ENCODE measurements around the gene KY. TPM values are rescaled to one million over a fixed set of nuclear protein-coding genes. Genes with fewer than 3 reads are reported as not detected.
A peak's percentile ranks its signal among the peaks of the same experiment; 100 is the strongest.

KY gene
- total RNA-seq, 4 donors from 2014 or later: 26.2 to 55.5 (median 33.1) TPM

GRCh38 chr3:134641671-134642300, 9.0 kb downstream of the KY start:
- intact Hi-C loops (cut with DNase I; ENCODE audit: low total_unique reads): no loop called here
- 92 to 94% methylated on average over 4 of the region's 4 CpGs for WGBS, 2 donors
- no peak overlapping the region for H3K4me3 ChIP-seq (ENCODE audit: low read depth, poor library complexity, severe bottlenecking)
- DNase-seq (ENCODE audit: low spot score in 2 of 2): peak in 1 of 2 donors; percentile 39
- TF ChIP-seq CTCF (IDR thresholded peaks at IDR 0.05) (no peak), POLR2A (IDR thresholded peaks at IDR 0.05) (no peak)

GRCh38 chr3:134640872-134641470, 9.9 kb downstream of the KY start:
- intact Hi-C loops (cut with DNase I; ENCODE audit: low total_unique reads): no loop called here
- WGBS, 2 donors: 74 to 76% methylated on average over 4 of the region's 4 CpGs

GRCh38 chr3:134640378-134640777, 10.4 kb downstream of the KY start:
- TF ChIP-seq CTCF (IDR thresholded peaks at IDR 0.05) (no peak), POLR2A (IDR thresholded peaks at IDR 0.05) (no peak)
- no peak overlapping the region for H3K4me3 ChIP-seq (ENCODE audit: low read depth, poor library complexity, severe bottlenecking)
- intact Hi-C loops (cut with DNase I; ENCODE audit: low total_unique reads): no loop called here
- peak in 1 of 2 donors; percentile 61 for DNase-seq (ENCODE audit: low spot score in 2 of 2)
- 91 to 95% methylated on average over 5 of the region's 5 CpGs for WGBS, 2 donors

More at GRCh38 chr3:134640872-134641470, 9.9 kb downstream of the KY start:
- TF ChIP-seq POLR2A (IDR thresholded peaks at IDR 0.05) (no peak), CTCF (IDR thresholded peaks at IDR 0.05) (no peak)
- peak in 1 of 2 donors; percentile 60 for DNase-seq (ENCODE audit: low spot score in 2 of 2)
- H3K4me3 ChIP-seq (ENCODE audit: low read depth, poor library complexity, severe bottlenecking): no peak overlapping the region

- peak in 1 of 2 donors; percentile 10 for DNase-seq (ENCODE audit: low spot score in 2 of 2)
- TF ChIP-seq POLR2A (IDR thresholded peaks at IDR 0.05) (no peak), CTCF (IDR thresholded peaks at IDR 0.05) (no peak)
- no peak overlapping the region for H3K4me3 ChIP-seq (ENCODE audit: low read depth, poor library complexity, severe bottlenecking)
- intact Hi-C loops (cut with DNase I; ENCODE audit: low total_unique reads): no loop called here
- WGBS, 2 donors: 71 to 76% methylated on average over 6 of the region's 6 CpGs
Measured at GRCh38 chr3:134638385-134639030, 12.3 kb downstream of the KY start.

- no peak overlapping the region for H3K4me3 ChIP-seq (ENCODE audit: low read depth, poor library complexity, severe bottlenecking)
- intact Hi-C loops (cut with DNase I; ENCODE audit: low total_unique reads): no loop called here
- WGBS, 2 donors: 100% methylated on average over 1 of the region's 1 CpG
- TF ChIP-seq POLR2A (IDR thresholded peaks at IDR 0.05) (no peak), CTCF (IDR thresholded peaks at IDR 0.05) (no peak)
- peak in 1 of 2 donors; percentile 32 for DNase-seq (ENCODE audit: low spot score in 2 of 2)
Measured at GRCh38 chr3:134636406-134636805, 14.4 kb downstream of the KY start.
